ENCODE measurements around the gene VPS41.

- TF ChIP-seq POLR2A (IDR thresholded peaks at IDR 0.05; ENCODE audit: low read length) (no peak), GATA1 (IDR thresholded peaks at IDR 0.05; ENCODE audit: low read depth, low read length) (no peak)
These were observed 135.6 kb downstream of the VPS41 start for GRCh38 chr7:38773430-38773829.

All from erythroblast (primary cell).